ENCODE results near the gene ZP1. TPM values are rescaled to one million over a fixed set of nuclear protein-coding genes. Genes with fewer than 3 reads are reported as not detected.
A peak's percentile ranks its signal among the peaks of the same experiment; 100 is the strongest.

ZP1 gene
- total RNA-seq (2014; rRNA removed; shearing (Covaris generic)): not detected in 2 replicates
- polyA plus RNA-seq (2016; fragmentation: Nextera tagmentation; extraction: Ambion mirVana): not detected in 2 replicates
- long read RNA-seq: 0 reads

GRCh38 chr11:60866911-60867870 is at the start of gene ZP1:
ZP1 (plus strand) TSS chr11:60867542; CDS start chr11:60867562, 20 bp downstream.
- Histone ChIP-seq H3K4me3 (no peak within 1 kb of the TSS), H3K27ac (ENCODE audit: low read depth) (no peak within 1 kb of the TSS), H3F3A (replicated peaks; ENCODE audit: low read depth) (no peaks in the 10 kb centered on the region), H3K27me3 (ENCODE audit: insufficient read depth) (no peaks in the 10 kb centered on the region), H3K4me2 (no peak within 1 kb of the TSS), H3K79me2 (replicated peaks; ENCODE audit: insufficient read depth) (no peaks in the 10 kb centered on the region), H3K4me1 (ENCODE audit: insufficient read depth) (no peaks in the 10 kb centered on the region), H3K9me2 (ENCODE audit: insufficient read depth) (no peaks in the 10 kb centered on the region), H4K20me1 (replicated peaks; ENCODE audit: insufficient read depth) (no peaks in the 10 kb centered on the region), H3K36me3 (ENCODE audit: insufficient read depth) (no peaks in the 10 kb centered on the region), H2AFZ (no peak within 1 kb of the TSS)
- H3K9me3 Mint-ChIP-seq: no peaks in the 10 kb centered on the region; the same call in 2 of the 3 replicates
- no peaks in the 10 kb centered on the region for H3K36me3 Mint-ChIP-seq (ENCODE audit: low read depth)
- no peaks in the 10 kb centered on the region for H3K4me1 Mint-ChIP-seq
- peaks cover 4% of the 10 kb centered on the region for H3K27me3 Mint-ChIP-seq (ENCODE audit: insufficient read depth, low read depth, poor library complexity)
- DNase-seq (ENCODE audit: low spot score): no peak
- H3K4me3 Mint-ChIP-seq: no peak within 1 kb of the TSS
- H3K27ac Mint-ChIP-seq: no peak within 1 kb of the TSS
- peak; percentile 40; the same call in 2 of the 3 replicates for ATAC-seq
- TF ChIP-seq POLR2AphosphoS5 (IDR thresholded peaks at IDR 0.05; ENCODE audit: low read depth): no peak
- TF ChIP-seq EZH2phosphoT487 (IDR thresholded peaks at IDR 0.05; ENCODE audit: unreplicated experiment): no peak

- Histone ChIP-seq H3K27ac (ENCODE audit: low read depth) (no peak overlapping the region), H3K4me3 (no peak overlapping the region), H3K4me2 (no peak overlapping the region), H2AFZ (no peak overlapping the region), H3K36me3 (ENCODE audit: insufficient read depth) (no peaks in the 10 kb centered on the region), H4K20me1 (replicated peaks; ENCODE audit: insufficient read depth) (no peaks in the 10 kb centered on the region), H3K9me2 (ENCODE audit: insufficient read depth) (no peaks in the 10 kb centered on the region), H3K79me2 (replicated peaks; ENCODE audit: insufficient read depth) (no peaks in the 10 kb centered on the region), H3K27me3 (ENCODE audit: insufficient read depth) (no peaks in the 10 kb centered on the region), H3F3A (replicated peaks; ENCODE audit: low read depth) (no peaks in the 10 kb centered on the region), H3K4me1 (ENCODE audit: insufficient read depth) (no peaks in the 10 kb centered on the region)
- no peaks in the 10 kb centered on the region for H3K4me1 Mint-ChIP-seq
- ATAC-seq (no peak), DNase-seq (ENCODE audit: low spot score) (no peak)
- H3K27me3 Mint-ChIP-seq (ENCODE audit: insufficient read depth, low read depth, poor library complexity): peaks cover 8% of the 10 kb centered on the region
- H3K4me3 Mint-ChIP-seq: no peak overlapping the region
- H3K27ac Mint-ChIP-seq: no peak overlapping the region
- peaks cover 34% of the 10 kb centered on the region for H3K9me3 Mint-ChIP-seq
- peaks cover 12% of the 10 kb centered on the region; the same call in 2 of the 3 replicates for H3K36me3 Mint-ChIP-seq (ENCODE audit: low read depth)
- TF ChIP-seq JUNB (IDR thresholded peaks at IDR 0.05; ENCODE audit: unreplicated experiment) (no peak), CTCF (conservative IDR thresholded peaks at IDR 0.05; ENCODE audit: low read depth in 2 of 2) (peak in 1 of 2 experiments; percentile 27; a peak in 1 of 4 replicates), ZNF114 (CRISPR knock-in tag; IDR thresholded peaks at IDR 0.05) (no peak)
Observed at GRCh38 chr11:60818057-60818456, 49.3 kb upstream of the ZP1 start.

All from GM23338 (cell line).